ENCODE results near the gene PRKX.
"Not testable (repeated sequence)": the region's sequence is repeated elsewhere in the genome, so short reads cannot be mapped to it uniquely, and the experiment has no call there.

Gene PRKX

DNA sequence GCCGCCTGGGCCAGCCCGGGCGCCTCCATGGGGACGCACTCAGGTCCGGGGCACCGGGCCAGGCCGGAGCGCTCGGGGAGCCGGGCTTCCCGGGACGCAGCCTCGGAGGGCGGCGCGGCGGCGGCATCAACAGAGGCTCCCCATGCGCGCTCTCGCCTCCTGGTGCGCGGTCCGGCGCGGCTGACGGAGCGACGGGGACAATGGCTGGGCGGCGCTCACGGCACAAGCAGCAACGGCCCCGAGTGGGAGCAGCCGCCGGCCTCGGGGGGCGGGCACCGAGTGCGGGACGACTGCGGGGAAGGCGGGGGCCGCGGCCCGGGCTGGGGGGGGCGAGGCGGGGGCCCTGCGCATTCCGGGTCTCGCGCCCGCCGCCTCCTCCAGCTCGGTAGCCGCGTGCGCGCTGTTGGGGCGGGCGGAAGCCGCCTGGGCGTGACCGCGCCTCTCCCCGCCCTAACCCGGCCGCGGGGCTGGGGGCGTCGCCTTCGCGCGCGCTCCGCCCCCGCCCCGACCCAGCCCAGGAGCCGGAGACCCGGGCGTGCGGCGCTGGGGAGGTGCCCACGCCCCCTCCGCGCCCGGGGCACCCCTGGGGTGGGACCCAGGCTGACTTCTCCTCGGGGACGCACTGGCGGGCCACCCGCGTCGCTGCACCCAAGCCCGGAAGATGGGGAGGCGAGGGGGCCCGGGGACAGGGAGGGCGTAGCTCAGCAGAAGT, at the start of gene PRKX:
Gene PRKX, minus strand, starts transcription at position 425 of the 712 bp plus-strand sequence. Its CDS starts 396 bp downstream, at position 29.
- peak; percentile 44 for DNase-seq

DNA sequence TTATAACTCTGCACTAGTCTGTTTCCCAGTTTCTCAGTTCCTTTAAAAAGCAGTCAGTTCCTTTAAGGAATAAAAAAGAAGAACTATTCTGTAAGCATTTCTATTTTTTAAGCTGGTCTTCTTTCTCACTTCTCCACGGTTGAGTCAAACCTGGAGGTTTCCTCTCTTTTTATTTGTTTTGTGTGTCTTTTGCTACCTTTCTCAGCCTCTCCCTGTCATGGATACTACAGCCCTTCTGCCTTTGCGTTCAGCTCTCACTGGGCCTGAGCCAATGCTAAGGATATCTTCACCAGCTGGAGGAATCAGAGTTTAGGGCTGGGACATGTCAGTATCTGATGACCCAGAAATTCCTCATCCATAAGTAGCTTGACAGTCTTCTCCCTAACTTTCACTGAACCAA, 49.7 kb upstream of the PRKX start:
- DNase-seq = no peak

DNA sequence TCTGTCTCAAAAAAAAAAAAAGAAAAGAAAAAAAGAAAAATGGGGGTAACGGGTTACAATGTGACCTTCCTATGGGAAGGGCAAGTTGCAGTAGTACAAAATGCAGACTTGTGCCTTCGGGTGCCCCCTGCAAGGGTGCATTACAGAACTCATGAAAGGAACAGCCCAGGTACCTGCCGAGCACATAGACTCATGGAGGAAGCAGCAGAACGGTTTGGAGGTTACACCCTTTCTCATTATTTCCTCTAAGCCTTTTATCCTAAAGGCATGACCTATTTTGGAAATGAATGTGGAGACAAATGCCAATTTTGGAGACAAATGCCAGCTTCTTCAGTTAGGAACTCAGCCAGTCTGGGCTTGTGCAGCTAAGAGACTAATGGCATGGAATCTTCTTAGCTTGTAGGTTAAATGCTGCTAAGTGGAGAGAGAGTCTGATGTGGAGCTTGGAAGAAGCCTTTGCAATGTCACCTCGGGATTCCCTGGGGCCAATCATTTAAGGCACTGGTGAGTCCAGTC, 44.1 kb upstream of the PRKX start:
- DNase-seq = no peak

DNA sequence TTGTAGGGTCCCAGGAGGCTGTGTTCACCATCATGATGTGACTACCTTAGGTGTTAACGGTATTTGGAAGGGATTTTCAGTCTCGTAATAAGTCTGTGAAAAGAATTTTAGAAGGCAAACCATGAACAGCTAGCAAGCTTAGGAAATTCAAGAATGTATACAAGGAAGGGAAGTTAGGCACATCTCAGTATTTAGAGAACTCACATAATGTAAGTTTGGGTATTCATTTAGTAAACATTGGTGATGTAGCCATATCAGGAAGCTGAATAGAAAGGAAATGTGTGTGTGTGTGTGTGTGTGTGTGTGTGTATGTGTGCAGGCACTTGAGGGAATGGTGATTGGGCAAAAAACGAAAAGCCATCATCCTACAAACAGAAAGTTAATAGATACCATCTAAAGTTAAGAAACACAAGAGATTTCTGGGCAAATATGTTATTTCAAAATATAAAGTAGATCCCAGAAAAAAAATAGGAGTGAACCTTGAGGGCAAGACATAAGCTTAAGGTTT, 34.7 kb upstream of the PRKX start:
- no peak for DNase-seq

DNA sequence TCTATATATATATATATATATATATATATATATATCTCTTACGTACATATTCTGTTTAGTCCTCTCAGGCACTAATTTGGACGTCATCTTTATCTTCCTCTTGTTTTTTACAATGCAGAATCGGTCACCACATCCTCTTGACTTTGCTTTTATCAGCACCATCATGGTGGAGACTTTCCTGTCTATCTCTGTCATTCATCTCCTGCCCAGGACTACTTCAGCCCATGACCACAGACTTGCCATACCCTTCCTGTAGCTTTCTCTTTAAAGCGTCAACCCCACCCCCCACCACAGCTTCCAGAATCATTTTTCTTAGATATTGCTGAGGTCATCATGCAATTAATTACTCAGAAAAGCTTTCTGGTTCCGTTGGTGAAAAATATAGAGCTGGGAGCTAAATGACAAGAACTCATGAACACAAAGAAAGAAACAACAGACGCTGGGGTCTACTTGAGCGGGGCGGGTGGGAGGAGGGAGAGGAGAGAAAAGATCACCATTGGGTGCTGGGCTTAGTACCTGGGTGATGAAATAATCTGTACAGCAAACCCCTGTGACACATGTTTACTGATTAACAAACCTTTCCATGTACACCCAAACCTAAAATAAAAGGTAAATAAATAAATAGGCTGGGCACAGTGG, 30.5 kb upstream of the PRKX start:
- DNase-seq = no peak

DNA sequence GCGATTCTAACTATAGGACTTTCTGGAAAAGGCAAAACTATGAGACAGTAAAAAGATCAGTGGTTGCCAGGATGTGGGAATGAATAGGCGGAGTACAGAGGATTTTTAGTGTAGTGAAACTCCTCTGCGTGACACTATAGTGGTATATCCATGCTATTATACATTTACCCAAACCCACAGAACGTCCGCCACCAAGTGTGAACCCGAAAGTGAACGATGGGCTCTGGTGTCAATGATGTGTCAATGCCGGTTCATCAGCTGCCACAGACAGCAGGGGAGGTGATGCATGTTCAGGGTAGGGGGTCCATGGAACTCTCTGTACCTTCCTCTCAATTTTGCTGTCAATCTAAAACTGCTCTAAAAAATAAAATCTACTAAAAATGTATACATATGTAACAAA, 27.5 kb upstream of the PRKX start:
- DNase-seq = not testable (repeated sequence)

DNA sequence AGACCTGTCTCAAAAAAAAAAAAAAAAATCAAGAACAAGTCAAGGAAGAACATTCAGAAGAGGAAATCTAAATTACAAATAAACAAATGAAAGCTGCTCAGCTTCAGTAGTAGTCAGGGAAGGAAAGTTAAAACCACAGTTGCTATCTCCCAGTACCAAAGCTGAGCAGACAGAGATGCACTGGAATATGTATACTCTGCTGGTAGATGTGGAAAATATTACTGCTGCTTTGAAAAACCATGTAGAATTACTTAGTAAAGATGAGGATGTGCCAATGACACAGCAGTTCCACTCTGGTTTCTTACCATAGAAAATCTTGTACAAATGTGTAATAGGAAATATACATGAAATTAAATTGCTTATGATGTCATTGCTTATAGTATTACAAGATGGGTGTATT, 25.1 kb upstream of the PRKX start:
- DNase-seq = no peak

DNA sequence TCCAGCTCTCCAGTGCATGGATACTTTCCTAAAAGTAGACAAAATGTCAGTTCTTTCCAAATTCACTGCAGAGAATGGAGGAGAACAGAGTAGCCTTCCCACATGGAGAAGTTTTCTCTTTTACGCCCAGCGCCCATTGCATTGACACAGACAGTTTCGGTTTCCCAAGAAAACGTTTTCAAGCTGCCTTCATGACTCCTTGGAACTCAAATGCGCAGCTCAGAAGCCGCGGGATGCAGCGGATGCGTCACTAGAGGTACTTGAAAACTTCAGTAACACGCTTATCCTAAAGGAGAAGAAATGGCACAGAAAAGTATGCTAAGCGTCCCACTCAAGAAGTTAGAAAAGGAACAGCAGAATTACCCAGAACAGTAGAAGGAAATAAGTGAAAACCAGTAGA, 23.1 kb upstream of the PRKX start:
- DNase-seq = not testable (repeated sequence)

DNA sequence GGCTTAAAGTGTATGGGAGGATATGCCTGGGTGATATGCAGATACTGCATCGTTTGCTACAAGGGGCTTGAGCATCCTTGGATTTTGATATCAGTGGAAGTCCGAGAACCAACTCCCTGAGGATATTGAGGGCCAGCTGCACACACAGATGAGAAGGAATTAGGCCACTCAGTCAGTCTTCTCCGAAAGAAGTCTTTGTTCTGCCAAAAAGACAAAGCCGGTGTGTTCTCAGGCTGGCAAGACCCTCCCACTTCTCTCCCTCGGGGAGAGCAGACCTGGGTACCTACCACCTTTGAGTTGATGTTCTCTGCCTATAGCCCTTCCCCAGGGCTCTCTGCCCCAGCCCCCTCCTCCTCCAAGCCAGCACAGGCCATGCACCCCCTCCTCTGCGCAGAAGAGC, 22.4 kb upstream of the PRKX start:
- DNase-seq = not testable (repeated sequence)

DNA sequence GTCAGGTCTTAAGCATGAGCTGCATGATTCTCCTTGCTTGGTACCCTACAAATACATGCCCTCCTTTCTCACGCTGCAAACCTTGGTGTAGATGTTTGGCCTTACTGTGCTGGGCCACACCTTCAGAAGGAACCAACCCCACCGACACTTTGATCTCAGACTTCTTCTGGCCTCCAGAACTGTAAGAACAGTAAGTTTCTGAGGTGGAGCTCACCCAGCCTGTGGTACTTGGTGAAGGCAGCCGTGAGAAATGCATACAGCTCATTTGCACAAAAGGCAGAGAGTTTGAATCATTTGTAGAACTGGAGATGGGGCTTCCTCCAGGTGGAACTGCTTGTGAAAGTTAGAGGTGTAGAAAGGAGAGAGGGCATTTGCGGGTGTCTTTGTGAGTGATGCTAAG, 21.0 kb upstream of the PRKX start:
- not testable (repeated sequence) for DNase-seq

DNA sequence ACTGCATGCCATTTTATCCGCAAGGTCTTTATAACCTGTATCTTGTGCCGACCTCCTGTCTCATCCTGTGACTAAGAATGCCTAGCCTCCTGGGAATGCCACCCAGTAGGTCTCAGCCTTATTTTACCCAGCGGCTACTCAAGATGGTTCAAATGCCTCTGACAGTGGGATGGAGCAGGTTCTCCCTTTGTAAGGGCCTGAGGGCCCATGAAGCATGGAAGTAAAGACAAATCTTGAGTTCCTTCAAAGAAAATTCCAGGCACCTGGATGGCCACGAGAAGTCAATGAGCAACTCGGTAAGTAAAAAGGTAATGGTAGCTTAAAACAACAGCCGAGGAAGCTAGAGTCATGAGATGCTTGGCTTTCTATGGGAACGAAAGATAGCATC, 19.6 kb upstream of the PRKX start:
- DNase-seq = no peak

DNA sequence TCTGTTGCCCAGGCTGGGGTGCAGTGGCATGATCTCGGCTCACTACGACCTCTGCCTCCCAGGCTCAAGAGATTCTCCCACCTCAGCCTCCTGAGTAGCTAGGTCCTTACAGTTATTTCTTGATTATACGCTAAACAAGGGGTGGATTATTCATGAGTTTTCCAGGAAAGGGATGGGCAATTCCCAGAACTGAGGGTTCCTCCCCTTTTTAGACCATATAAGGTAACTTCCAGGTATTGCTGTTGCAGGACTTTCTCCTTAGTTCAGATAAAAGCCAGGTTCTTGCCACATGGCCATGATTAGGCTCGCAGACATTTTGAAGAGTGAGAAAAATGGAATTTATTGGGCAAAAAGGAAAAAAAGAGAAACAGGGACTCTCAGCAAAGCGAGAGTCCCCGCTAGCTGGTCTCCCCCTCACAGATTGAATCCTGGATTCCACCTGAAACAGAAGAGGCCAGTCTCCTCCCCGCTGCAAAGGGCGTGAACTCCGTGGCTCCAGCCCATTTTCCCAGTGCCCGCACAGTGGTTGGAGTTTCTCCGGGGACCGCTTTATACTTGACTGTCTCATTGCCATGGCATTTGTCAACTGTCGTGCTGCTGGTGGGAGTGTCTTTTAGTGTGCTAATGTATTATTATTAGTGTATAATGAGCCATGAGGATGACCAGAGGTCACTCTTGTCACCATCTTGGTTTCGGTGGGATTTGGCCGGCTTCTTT, 19.0 kb upstream of the PRKX start:
- not testable (repeated sequence) for DNase-seq

DNA sequence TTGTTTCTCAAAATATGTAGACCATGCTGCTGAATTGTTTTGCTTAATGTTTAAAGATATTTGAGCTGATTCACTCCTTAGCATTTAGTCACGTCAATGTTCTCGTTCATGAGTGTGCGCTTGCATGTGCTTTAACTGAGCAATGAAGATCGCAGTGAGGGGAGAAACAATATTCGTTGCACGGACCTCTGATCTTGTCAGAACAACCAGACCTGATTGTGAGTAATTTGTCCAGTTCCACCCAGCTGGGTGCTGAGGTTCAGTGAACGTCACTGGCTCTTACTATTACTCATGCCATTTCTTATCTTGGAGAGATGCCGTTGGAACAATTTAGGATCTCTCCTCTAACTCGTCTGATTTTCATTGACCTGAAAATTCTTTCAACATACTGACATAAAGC, 15.0 kb upstream of the PRKX start:
- DNase-seq = no peak

DNA sequence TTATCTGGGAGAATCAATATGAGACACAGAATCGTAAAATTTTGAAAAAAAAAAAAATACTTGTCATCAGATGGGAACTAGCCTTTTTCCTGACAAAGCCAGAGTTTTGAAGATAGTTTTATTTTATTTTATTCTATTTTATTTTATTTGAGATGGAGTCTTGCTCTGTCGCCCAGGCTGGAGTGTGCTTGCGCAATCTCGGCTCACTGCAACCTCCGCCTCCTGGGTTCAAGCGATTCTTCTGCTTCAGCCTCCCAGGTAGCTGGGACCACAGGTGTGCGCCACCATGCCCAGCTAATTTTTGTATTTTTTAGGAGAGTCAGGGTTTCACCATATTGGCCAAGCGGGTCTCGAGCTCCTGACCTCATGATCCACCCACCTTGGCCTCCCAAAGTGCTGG, 10.0 kb upstream of the PRKX start:
- DNase-seq = not testable (repeated sequence)

DNA sequence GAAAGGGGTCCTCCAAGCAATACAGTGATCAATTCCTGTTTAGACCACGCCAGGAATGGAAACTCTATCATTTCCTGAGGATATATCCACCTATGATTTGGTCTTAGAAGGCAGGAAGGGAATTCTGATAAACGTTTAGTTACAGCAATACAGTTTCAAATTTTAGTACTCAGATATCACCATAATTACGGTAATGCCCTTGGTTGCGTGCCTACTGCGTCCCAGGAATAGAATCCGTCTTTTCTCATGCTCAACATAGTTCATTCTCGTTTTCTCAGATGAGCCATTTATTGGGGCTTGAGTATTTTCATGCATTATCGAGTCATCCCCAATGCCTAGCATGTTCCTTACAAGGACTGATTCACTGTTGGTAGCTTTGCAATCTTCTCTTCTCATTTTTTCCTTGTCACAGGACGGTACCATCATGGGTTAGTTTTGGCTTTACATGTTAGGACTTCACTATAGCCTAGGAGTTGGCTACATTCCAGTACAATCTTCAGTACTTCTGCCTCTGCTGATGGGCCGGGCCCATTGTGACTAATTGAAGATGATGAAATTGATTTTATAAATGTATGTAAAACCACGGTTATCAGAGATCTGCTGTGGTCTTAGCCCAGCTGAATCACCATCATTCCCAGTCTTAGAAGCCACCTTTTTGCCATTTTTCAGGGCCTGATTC, 4.4 kb upstream of the PRKX start:
- no peak for DNase-seq

DNA sequence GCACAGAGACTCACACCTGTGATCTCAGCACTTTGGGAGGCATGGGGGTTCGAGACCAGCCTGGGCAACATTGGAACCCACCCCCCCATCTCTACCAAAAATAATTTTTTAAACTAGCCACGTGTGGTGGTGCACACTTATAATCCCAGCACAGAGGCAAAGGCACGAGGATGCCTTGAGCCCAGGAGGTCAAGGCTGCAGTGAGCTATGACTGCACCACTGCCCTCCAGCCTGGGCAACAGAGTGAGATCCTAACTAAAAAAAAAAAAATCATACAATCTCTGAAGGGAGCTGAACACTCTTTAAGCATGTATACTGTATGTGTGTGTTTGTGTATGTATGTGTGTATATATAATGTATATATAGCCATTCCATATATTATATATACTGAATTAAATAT, 2.5 kb upstream of the PRKX start:
- no peak for DNase-seq

DNA sequence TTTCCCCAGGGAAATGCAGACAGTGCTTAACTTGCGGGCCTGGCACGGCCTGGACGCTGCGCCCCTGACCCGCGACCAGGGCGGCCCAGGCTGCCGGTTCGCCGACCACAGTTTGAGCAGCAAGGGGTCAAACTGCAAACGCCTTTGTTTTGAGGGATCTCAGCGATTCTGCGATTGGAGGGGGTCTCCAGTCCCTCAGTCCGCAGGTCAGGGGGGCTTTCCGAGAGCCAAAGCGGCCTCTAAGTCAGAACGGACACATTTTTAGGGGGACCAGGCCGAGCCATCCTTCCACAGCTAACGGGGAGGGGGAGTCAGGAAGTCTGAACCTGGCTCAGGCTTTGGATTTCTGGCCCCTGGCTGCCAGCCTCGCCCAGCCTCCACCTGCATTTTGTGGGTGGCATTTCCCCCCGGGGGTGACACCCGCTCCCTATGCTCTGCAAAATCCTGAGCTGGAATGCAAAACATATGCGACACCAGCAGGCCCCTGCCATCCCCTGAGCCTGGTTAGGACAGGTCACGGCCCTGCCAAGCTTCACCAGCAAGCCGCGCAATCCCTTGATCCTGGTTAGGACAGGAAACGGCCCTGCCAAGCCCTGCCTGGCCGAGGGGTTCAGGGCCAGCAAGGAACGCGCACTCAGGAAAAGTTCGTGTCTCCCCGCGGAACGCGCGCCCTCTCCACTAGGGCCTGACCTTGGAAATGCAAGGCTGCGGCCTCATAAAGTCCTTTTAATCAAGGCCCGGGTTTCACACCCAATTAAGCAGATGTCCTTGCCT, 1.4 kb upstream of the PRKX start:
- DNase-seq = not testable (repeated sequence)

DNA sequence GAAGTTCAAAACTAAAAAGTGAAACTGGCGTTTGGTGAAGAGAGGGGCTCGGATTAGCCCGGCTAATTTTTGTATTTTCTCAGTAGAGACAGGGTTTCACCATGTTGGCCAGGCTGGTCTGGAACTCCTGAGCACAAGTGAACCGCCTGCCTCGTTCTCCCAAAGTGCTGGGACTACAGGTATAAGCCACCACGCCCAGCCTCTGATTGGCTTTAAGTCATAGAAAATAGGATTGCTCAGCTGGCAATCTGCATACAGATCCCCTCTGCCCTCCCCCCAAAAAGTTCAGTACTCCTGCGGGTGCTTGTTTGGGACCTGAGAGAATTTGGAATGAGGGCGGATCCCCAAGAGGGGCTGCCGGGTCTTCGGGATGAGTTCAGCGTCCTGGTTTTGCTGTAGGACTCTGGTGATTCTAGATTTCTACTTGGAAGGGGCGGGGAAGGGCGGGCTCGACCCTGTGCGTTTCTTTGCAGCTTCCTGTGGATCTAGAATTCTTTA, 537 bp upstream of the PRKX start:
- no peak for DNase-seq

DNA sequence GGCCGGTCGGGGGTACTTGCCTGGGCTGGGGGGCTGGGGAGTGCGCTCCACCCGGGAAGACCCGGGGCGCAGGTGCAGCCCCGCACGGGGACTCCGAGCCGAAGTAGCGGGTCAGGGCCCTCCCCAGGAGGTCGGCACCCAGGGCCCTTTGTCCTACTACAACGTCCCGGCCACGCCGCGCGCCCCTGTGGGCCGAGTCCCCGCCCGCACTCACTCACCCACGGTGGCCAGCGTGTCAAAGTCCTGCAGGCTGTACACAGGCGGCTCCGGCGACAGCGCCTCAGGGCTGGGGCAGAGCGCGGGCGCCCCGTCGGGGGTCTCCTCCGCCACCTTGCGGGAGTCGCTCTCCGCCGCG, 602 bp downstream of the PRKX start:
- DNase-seq = no peak

DNA sequence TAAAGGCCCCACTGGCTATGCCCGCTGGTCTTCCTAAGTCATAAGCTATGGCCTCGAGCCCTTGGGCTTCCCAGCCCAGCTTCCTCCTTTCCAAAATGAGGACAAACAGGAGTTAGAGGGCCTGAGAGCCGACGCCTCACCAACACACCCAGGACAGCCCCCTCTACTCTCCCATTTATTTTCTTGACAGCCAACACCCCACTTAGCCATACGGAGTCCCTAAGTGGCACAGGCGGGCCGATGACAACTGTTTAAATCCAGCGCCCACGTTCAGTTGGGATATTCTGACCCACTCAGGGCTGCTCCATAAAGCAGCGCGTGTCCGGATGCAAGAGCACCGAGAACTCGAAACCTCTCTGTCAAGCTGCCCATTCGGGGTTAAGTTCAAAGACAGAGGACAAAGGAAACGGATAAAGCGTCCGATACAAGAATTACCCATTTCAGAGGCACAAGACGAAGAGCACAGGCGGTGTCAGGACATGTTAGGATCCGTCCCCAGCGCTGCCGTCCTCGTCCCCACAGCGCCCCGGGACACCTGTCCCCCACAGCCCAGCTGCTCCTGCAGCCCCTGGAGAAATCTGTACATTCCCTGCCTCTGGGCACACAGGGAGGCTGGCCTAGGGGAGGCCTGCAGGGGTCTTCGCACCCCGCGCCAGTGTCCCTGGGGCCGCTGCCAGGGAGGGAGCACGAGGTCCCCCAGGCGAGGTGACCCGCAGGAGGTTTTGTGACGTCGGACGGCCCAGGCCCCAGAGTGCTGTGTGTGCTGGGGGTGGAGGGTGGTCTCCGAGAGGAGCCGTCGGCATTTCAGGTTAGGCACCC, 1.2 kb downstream of the PRKX start:
- DNase-seq = no peak

DNA sequence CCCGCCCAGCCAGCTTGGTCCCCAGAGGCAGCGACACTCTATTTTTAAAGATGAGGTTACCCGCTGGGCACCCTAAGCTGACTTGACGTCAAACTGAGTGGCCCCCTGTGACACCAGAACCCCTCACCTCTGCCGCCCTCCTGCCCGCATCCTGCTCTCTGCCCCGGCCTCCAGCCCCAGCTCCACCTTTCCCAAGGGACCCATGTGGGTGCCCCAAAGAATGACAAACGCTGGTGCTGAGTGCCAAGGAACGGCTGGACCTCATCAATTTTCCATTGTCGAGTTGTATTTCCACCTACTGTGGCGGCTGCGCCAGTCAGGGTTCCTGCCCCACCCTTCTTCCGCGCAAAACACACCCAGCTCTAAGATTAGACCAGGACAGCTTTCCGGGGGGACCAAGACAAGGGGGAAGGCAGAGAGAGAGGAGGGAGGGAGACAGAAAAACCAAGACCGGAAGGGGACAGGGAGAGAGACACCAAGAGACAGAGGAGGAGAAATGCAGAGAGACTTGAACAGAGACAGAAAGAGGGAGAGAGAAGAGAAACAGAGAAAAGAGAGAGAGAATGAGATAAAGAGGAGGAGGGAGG, 2.0 kb downstream of the PRKX start:
- no peak for DNase-seq

Data from NCI-H1092 treated with DMSO at 0.1 percent for 48 hours (cell line).